RWPE2 (cell line): ENCODE results near the gene TAPBP.
A peak's percentile ranks its signal among the peaks of the same experiment; 100 is the strongest.

Experiments used
- ATAC-seq: fragments of 200-7000 bp; cut with Tn5 transposase; 3 replicates; pipeline ENCODE4 v1.9.1; 2021; ENCODE audit warnings: low read depth
- DNase-seq: peaks from one replicate; pipeline ENCODE4 v3.0.0-alpha.2; 2020; ENCODE audit warnings: low spot score
- H3K27ac ChIP-seq: fragments of 450-650 bp; 2 replicates; pipeline ENCODE4 v1.5.1; 2017; ENCODE audit warnings: mild to moderate bottlenecking; ENCODE audit not compliant: poor library complexity, severe bottlenecking
- H3K27me3 ChIP-seq: fragments of 250-450 bp; sonication (Bioruptor Pico); 2 replicates; pipeline ENCODE4 v1.5.1; 2021; ENCODE audit warnings: mild to moderate bottlenecking, moderate library complexity; ENCODE audit not compliant: insufficient read depth, poor library complexity, severe bottlenecking
- H3K36me3 ChIP-seq: fragments of 250-450 bp; sonication (Bioruptor Pico); 2 replicates; pipeline ENCODE4 v1.5.1; 2020; ENCODE audit warnings: low read depth, mild to moderate bottlenecking, moderate library complexity
- H3K4me1 ChIP-seq: fragments of 250-450 bp; sonication (Bioruptor Pico); 2 replicates; pipeline ENCODE4 v1.5.1; 2021; ENCODE audit warnings: mild to moderate bottlenecking, moderate library complexity; ENCODE audit not compliant: insufficient read depth, poor library complexity, severe bottlenecking
- H3K4me3 ChIP-seq: fragments of 250-450 bp; sonication (Bioruptor Pico); 2 replicates; pipeline ENCODE4 v1.5.1; 2021; ENCODE audit warnings: mild to moderate bottlenecking, moderate library complexity; ENCODE audit not compliant: severe bottlenecking
- H3K9me3 ChIP-seq: fragments of 250-450 bp; sonication (Bioruptor Pico); 2 replicates; pipeline ENCODE4 v1.5.1; 2021; ENCODE audit warnings: mild to moderate bottlenecking, moderate library complexity; ENCODE audit not compliant: severe bottlenecking
- CTCF ChIP-seq: fragments of 450-650 bp; IDR thresholded peaks from one replicate; pipeline ENCODE4 v1.5.1; 2017; ENCODE audit warnings: mild to moderate bottlenecking, moderate library complexity; ENCODE audit not compliant: poor library complexity, severe bottlenecking

Gene TAPBP

GRCh38 chr6:33301877-33302276, 12.0 kb downstream of the TAPBP start:
- DNase-seq = no peak
- TF ChIP-seq CTCF = no peak
- Histone ChIP-seq H3K27me3 (no peaks in the 10 kb centered on the region), H3K36me3 (peaks cover 33% of the 10 kb centered on the region), H3K27ac (no peak overlapping the region), H3K9me3 (no peaks in the 10 kb centered on the region), H3K4me1 (no peaks in the 10 kb centered on the region), H3K4me3 (no peak overlapping the region)
- ATAC-seq = no peak

- peaks cover 34% of the 10 kb centered on the region for H3K36me3 ChIP-seq
- peak overlapping the region; percentile 92 for H3K27ac ChIP-seq
- H3K27me3 ChIP-seq = no peaks in the 10 kb centered on the region
- DNase-seq = no peak
- no peaks in the 10 kb centered on the region for H3K4me1 ChIP-seq
- TF ChIP-seq CTCF = peak; percentile 86
- no peaks in the 10 kb centered on the region for H3K9me3 ChIP-seq
- H3K4me3 ChIP-seq = peak overlapping the region; percentile 65
- ATAC-seq = peak; percentile 59
These were observed 14.5 kb downstream of the TAPBP start for GRCh38 chr6:33299237-33299944.

GRCh38 chr6:33298773-33299236, 15.1 kb downstream of the TAPBP start, which contains the start of gene RGL2:
RGL2 (minus strand) TSS chr6:33298942; CDS start chr6:33298610, 332 bp downstream.
- ATAC-seq = peak; percentile 19
- DNase-seq = no peak
- no peaks in the 10 kb centered on the region for H3K4me1 ChIP-seq

GRCh38 chr6:33297956-33298772, 15.7 kb downstream of the TAPBP start:
- ATAC-seq = peak; percentile 70

More at GRCh38 chr6:33298773-33299236, 15.1 kb downstream of the TAPBP start, which contains the start of gene RGL2:
- TF ChIP-seq CTCF = no peak
- Histone ChIP-seq H3K4me3 (peak within 1 kb of the TSS; percentile 65), H3K36me3 (peaks cover 34% of the 10 kb centered on the region), H3K9me3 (no peaks in the 10 kb centered on the region), H3K27ac (peak within 1 kb of the TSS; percentile 92), H3K27me3 (no peaks in the 10 kb centered on the region)

More at GRCh38 chr6:33297956-33298772, 15.7 kb downstream of the TAPBP start:
- Histone ChIP-seq H3K9me3 (no peaks in the 10 kb centered on the region), H3K27me3 (no peaks in the 10 kb centered on the region), H3K4me1 (no peaks in the 10 kb centered on the region), H3K27ac (peak overlapping the region; percentile 92), H3K36me3 (peaks cover 27% of the 10 kb centered on the region), H3K4me3 (peak overlapping the region; percentile 65)
- no peak for DNase-seq
- TF ChIP-seq CTCF = no peak
